Measurements from ENCODE around the gene OR6V1. TPM values are rescaled to one million over a fixed set of nuclear protein-coding genes. Genes with fewer than 3 reads are reported as not detected.

Gene OR6V1
- total RNA-seq, 1 donor from 2014 or later, result not detected

- H3K27ac ChIP-seq, result no peak overlapping the region
- no peaks in the 10 kb centered on the region for H3K9me3 ChIP-seq
- H3K4me1 ChIP-seq, result no peaks in the 10 kb centered on the region
- H3K27me3 ChIP-seq, result no peaks in the 10 kb centered on the region
- no peak for DNase-seq (ENCODE audit: low spot score in 2 of 2)
- intact Hi-C loops (cut with DNase I), result no loop called here
- no peak overlapping the region for H3K4me3 ChIP-seq
- H3K36me3 ChIP-seq, result no peaks in the 10 kb centered on the region
- TF ChIP-seq, protein P1, sequence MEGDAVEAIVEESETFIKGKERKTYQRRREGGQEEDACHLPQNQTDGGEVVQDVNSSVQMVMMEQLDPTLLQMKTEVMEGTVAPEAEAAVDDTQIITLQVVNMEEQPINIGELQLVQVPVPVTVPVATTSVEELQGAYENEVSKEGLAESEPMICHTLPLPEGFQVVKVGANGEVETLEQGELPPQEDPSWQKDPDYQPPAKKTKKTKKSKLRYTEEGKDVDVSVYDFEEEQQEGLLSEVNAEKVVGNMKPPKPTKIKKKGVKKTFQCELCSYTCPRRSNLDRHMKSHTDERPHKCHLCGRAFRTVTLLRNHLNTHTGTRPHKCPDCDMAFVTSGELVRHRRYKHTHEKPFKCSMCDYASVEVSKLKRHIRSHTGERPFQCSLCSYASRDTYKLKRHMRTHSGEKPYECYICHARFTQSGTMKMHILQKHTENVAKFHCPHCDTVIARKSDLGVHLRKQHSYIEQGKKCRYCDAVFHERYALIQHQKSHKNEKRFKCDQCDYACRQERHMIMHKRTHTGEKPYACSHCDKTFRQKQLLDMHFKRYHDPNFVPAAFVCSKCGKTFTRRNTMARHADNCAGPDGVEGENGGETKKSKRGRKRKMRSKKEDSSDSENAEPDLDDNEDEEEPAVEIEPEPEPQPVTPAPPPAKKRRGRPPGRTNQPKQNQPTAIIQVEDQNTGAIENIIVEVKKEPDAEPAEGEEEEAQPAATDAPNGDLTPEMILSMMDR (IDR thresholded peaks at IDR 0.05), result no peak
Measured at GRCh38 chr7:143038635-143039034, 13.5 kb upstream of the OR6V1 start.

GRCh38 chr7:143040209-143040715, 11.9 kb upstream of the OR6V1 start:
- Histone ChIP-seq H3K36me3 (no peaks in the 10 kb centered on the region), H3K4me3 (no peak overlapping the region), H3K4me1 (no peaks in the 10 kb centered on the region), H3K27ac (no peak overlapping the region), H3K27me3 (no peaks in the 10 kb centered on the region), H3K9me3 (no peaks in the 10 kb centered on the region)
- TF ChIP-seq, protein P1 (IDR thresholded peaks at IDR 0.05), result no peak
- intact Hi-C loops (cut with DNase I), result no loop called here
- no peak for DNase-seq (ENCODE audit: low spot score in 2 of 2)

- Histone ChIP-seq H3K9me3 (no peaks in the 10 kb centered on the region), H3K27me3 (no peaks in the 10 kb centered on the region), H3K4me3 (no peak overlapping the region), H3K4me1 (no peaks in the 10 kb centered on the region), H3K27ac (no peak overlapping the region), H3K36me3 (no peaks in the 10 kb centered on the region)
- TF ChIP-seq, protein P1 (IDR thresholded peaks at IDR 0.05), result no peak
- intact Hi-C loops (cut with DNase I), result no loop called here
- no peak for DNase-seq (ENCODE audit: low spot score in 2 of 2)
Measured at GRCh38 chr7:143041346-143041745, 10.8 kb upstream of the OR6V1 start.

DNA sequence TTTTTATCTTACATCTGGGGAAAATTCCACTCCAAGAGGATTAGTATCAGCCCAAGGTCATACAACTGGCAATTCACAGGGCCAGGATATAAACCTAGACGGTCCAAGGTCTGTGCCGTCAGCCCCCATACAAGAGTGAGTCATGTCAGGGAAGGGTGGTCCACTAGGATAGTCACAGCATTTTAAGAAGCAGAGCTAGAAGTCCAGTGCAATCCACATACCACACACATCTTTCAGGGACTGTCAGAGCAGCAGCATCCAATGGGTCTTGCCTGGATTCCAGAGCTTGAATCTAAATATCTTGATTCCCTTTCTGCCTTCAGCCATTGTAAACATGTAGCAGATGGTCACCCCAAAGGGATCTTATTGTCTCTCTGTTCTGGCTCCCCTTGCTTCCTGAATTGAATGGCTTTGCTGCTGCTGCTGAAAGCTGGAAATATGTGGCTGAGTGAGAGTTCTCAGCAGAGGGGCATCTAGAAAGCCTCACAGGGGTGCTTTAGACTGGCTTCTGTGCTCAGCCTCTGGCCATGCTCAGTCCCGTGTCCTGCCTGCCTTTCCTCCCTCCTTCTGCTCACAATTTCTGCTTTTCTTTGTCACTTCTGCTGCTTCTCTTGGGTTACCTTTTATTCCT, 9.9 kb upstream of the OR6V1 start:
- intact Hi-C loops (cut with DNase I), result no loop called here
- no peaks in the 10 kb centered on the region for H3K36me3 ChIP-seq
- no peak for DNase-seq (ENCODE audit: low spot score in 2 of 2)
- TF ChIP-seq, protein P1 (IDR thresholded peaks at IDR 0.05), result no peak
- H3K4me3 ChIP-seq, result no peak overlapping the region
- H3K4me1 ChIP-seq, result no peaks in the 10 kb centered on the region
- H3K27ac ChIP-seq, result no peak overlapping the region
- H3K27me3 ChIP-seq, result no peaks in the 10 kb centered on the region
- H3K9me3 ChIP-seq, result no peaks in the 10 kb centered on the region

- intact Hi-C loops (cut with DNase I), result no loop called here
- no peaks in the 10 kb centered on the region for H3K27me3 ChIP-seq
- TF ChIP-seq, protein P1 (IDR thresholded peaks at IDR 0.05), result no peak
- no peaks in the 10 kb centered on the region for H3K9me3 ChIP-seq
- no peaks in the 10 kb centered on the region for H3K4me1 ChIP-seq
- H3K27ac ChIP-seq, result no peak overlapping the region
- H3K36me3 ChIP-seq, result no peaks in the 10 kb centered on the region
- H3K4me3 ChIP-seq, result no peak overlapping the region
- DNase-seq (ENCODE audit: low spot score in 2 of 2), result no peak
Measured at GRCh38 chr7:143042790-143043271, 9.3 kb upstream of the OR6V1 start.
